Liver (tissue), 9 donors: ENCODE results near the gene KIAA0753. TPM values are rescaled to one million over a fixed set of nuclear protein-coding genes. Genes with fewer than 3 reads are reported as not detected.

ENCODE experiments used
- DNase-seq: peaks from one replicate; pipeline ENCODE4 v3.0.0-alpha.2; 2017; ENCODE audit warnings: low spot score
- H3K27ac ChIP-seq, 2 donors: one replicate each; pipeline ENCODE4 v1.7.0; 2013; ENCODE audit warnings: inconsistent platforms in 2 of 2, low read length in 2 of 2, control low read depth in 1 of 2, low read depth in 1 of 2, mild to moderate bottlenecking in 1 of 2
- H3K27me3 ChIP-seq, 4 donors: one replicate each; pipeline versions ENCODE4 v1.6.1 to v1.7.0; 2013; ENCODE audit warnings: low read length in 3 of 4, inconsistent platforms in 1 of 4, mild to moderate bottlenecking in 1 of 4, moderate library complexity in 1 of 4; ENCODE audit not compliant: control insufficient read depth in 4 of 4, insufficient read depth in 4 of 4
- H3K36me3 ChIP-seq, 4 donors: one replicate each; pipeline versions ENCODE4 v1.6.1 to v1.7.0; 2013; ENCODE audit warnings: low read length in 3 of 4, mild to moderate bottlenecking in 3 of 4, low read depth in 1 of 4, moderate library complexity in 1 of 4; ENCODE audit not compliant: control insufficient read depth in 4 of 4, insufficient read depth in 3 of 4
- H3K4me1 ChIP-seq, 4 donors: one replicate each; pipeline versions ENCODE4 v1.6.1 to v1.7.0; 2013; ENCODE audit warnings: low read length in 3 of 4, mild to moderate bottlenecking in 3 of 4, moderate library complexity in 1 of 4; ENCODE audit not compliant: control insufficient read depth in 4 of 4, insufficient read depth in 4 of 4
- H3K4me3 ChIP-seq, 3 donors: one replicate each; pipeline versions ENCODE4 v1.6.1 to v1.7.0; 2013; ENCODE audit warnings: low read length in 3 of 3, control low read depth in 1 of 3, low read depth in 1 of 3, mild to moderate bottlenecking in 1 of 3
- H3K9ac ChIP-seq, 2 donors: one replicate each; pipeline ENCODE4 v1.7.0; 2013; ENCODE audit warnings: low read length in 2 of 2, mild to moderate bottlenecking in 2 of 2, moderate library complexity in 2 of 2, control low read depth in 1 of 2, low read depth in 1 of 2
- H3K9me3 ChIP-seq, 4 donors: one replicate each; pipeline versions ENCODE4 v1.6.1 to v1.7.0; 2013; ENCODE audit warnings: low read length in 3 of 4; ENCODE audit not compliant: control insufficient read depth in 4 of 4
- CTCF ChIP-seq: fragments of 150-350 bp; IDR thresholded peaks from 2 replicates; pipeline ENCODE4 v1.5.1; 2017; ENCODE audit warnings: improper control_type of control experiment, low read depth, low read length; ENCODE audit not compliant: missing input control
- EGR1 ChIP-seq, 2 donors: IDR thresholded peaks; 2 replicates each; pipeline ENCODE4 v1.6.1; 2016 to 2018; ENCODE audit warnings: antibody characterized with exemption in 2 of 2, low read depth in 2 of 2
- FOXA1 ChIP-seq: IDR thresholded peaks from 2 replicates; pipeline ENCODE4 v1.6.1; 2016; ENCODE audit warnings: antibody characterized with exemption
- FOXA2 ChIP-seq: IDR thresholded peaks from 2 replicates; pipeline ENCODE4 v1.6.1; 2016; ENCODE audit warnings: antibody characterized with exemption
- GABPA ChIP-seq, 2 donors: IDR thresholded peaks in 1 of 2; conservative IDR thresholded peaks in 1 of 2; 2 replicates each; pipeline ENCODE4 v1.6.1; 2016; ENCODE audit warnings: antibody characterized with exemption in 2 of 2, mild to moderate bottlenecking in 1 of 2, moderate library complexity in 1 of 2
- HNF4A ChIP-seq, 2 donors: conservative IDR thresholded peaks; 2 replicates each; pipeline ENCODE4 v1.6.1; 2016; ENCODE audit warnings: antibody characterized with exemption in 2 of 2, mild to moderate bottlenecking in 2 of 2
- HNF4G ChIP-seq: IDR thresholded peaks from 2 replicates; pipeline ENCODE4 v1.6.1; 2016; ENCODE audit warnings: antibody characterized with exemption
- JUND ChIP-seq, 2 donors: IDR thresholded peaks; 2 replicates each; pipeline ENCODE4 v1.6.1; 2016; ENCODE audit warnings: antibody characterized with exemption in 2 of 2
- MAX ChIP-seq: IDR thresholded peaks from 2 replicates; pipeline ENCODE4 v1.6.1; 2016; ENCODE audit warnings: antibody characterized with exemption
- NR2F2 ChIP-seq: IDR thresholded peaks from 2 replicates; pipeline ENCODE4 v1.6.1; 2016; ENCODE audit warnings: antibody characterized with exemption
- RAD21 ChIP-seq, 2 donors: IDR thresholded peaks; 2 replicates each; pipeline ENCODE4 v1.6.1; 2016; ENCODE audit warnings: antibody characterized with exemption in 2 of 2, mild to moderate bottlenecking in 2 of 2
- RXRA ChIP-seq, 2 donors: IDR thresholded peaks; 2 replicates each; pipeline ENCODE4 v1.6.1; 2017 to 2018; ENCODE audit warnings: antibody characterized with exemption in 2 of 2, mild to moderate bottlenecking in 1 of 2
- SP1 ChIP-seq: IDR thresholded peaks from 2 replicates; pipeline ENCODE4 v1.6.1; 2018; ENCODE audit warnings: antibody characterized with exemption, mild to moderate bottlenecking
- TAF1 ChIP-seq: conservative IDR thresholded peaks from 2 replicates; pipeline ENCODE4 v1.6.1; 2016; ENCODE audit warnings: antibody characterized with exemption, mild to moderate bottlenecking
- YY1 ChIP-seq: IDR thresholded peaks from 2 replicates; pipeline ENCODE4 v1.6.1; 2016; ENCODE audit warnings: antibody characterized with exemption, mild to moderate bottlenecking
- ZBTB33 ChIP-seq: IDR thresholded peaks from 2 replicates; pipeline ENCODE4 v1.6.1; 2016; ENCODE audit warnings: antibody characterized with exemption
- WGBS: extraction: QIAGEN DNeasy Blood & Tissue Kit; methylation state at CpG from one replicate; pipeline ENCODE4 v1.1.7; 2013; 5-methylcytosine and 5-hydroxymethylcytosine counted together
- polyA plus RNA-seq, 2 donors: library from polyadenylated mRNA; stranded (reverse) in 1 of 2; unstranded in 1 of 2; fragments of 200-250 nt in 1 of 2; fragments of >200 nt in 1 of 2; fragmentation: Nextera tagmentation in 1 of 2; extraction: Ambion mirVana in 1 of 2; gene quantifications; one replicate each; pipeline versions ENCODE4 v1.2.1 to v1.2.3, GENCODE V29; 2013 to 2015
- total RNA-seq, 2 donors: library from RNA; depleted of rRNA; stranded (reverse); fragments of >200 nt; gene quantifications; one replicate each; pipeline ENCODE4 v1.2.3, GENCODE V29; 2014
- TF ChIP-seq, protein P1 (sequence below): IDR thresholded peaks from 2 replicates; pipeline ENCODE4 v1.6.1; 2016; ENCODE audit warnings: antibody characterized with exemption
- TF ChIP-seq, protein P2 (sequence below): IDR thresholded peaks from 2 replicates; pipeline ENCODE4 v1.6.1; 2016; ENCODE audit warnings: antibody characterized with exemption, mild to moderate bottlenecking
- donor health status: healthy.
- donor health status: healthy.
- donor health status: healthy.
- donor health status: healthy.
- donor health status: healthy.

Gene KIAA0753
- total and polyA plus RNA-seq, 4 donors: 2.0 to 5.9 (median 3.0) TPM

- no peaks in the 10 kb centered on the region for H3K9me3 ChIP-seq
- no peak overlapping the region for H3K27ac ChIP-seq
- H3K9ac ChIP-seq: no peak overlapping the region
- H3K27me3 ChIP-seq: no peaks in the 10 kb centered on the region
- no peak for DNase-seq
- WGBS: 91% methylated on average over 7 of the region's 7 CpGs
- no peak overlapping the region for H3K4me3 ChIP-seq
- no peaks in the 10 kb centered on the region for H3K4me1 ChIP-seq
- no peak for TF ChIP-seq CTCF
- TF ChIP-seq FOXA2: no peak
- TF ChIP-seq RXRA (IDR thresholded peaks at IDR 0.05): no peak
- no peak for TF ChIP-seq MAX
- no peak for TF ChIP-seq HNF4G
- TF ChIP-seq ZBTB33: no peak
- no peak for TF ChIP-seq RAD21 (IDR thresholded peaks at IDR 0.05)
- TF ChIP-seq HNF4A (conservative IDR thresholded peaks at IDR 0.05): no peak
- TF ChIP-seq, protein P1, sequence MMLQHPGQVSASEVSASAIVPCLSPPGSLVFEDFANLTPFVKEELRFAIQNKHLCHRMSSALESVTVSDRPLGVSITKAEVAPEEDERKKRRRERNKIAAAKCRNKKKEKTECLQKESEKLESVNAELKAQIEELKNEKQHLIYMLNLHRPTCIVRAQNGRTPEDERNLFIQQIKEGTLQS: no peak
- TF ChIP-seq GABPA (IDR thresholded peaks at IDR 0.05 in 1 of 2, conservative IDR thresholded peaks at IDR 0.05 in 1 of 2): no peak
- no peak for TF ChIP-seq YY1
- no peak for TF ChIP-seq NR2F2
- TF ChIP-seq SP1: no peak
- no peak for TF ChIP-seq JUND (IDR thresholded peaks at IDR 0.05)
- no peak for TF ChIP-seq TAF1
- TF ChIP-seq, protein P2, sequence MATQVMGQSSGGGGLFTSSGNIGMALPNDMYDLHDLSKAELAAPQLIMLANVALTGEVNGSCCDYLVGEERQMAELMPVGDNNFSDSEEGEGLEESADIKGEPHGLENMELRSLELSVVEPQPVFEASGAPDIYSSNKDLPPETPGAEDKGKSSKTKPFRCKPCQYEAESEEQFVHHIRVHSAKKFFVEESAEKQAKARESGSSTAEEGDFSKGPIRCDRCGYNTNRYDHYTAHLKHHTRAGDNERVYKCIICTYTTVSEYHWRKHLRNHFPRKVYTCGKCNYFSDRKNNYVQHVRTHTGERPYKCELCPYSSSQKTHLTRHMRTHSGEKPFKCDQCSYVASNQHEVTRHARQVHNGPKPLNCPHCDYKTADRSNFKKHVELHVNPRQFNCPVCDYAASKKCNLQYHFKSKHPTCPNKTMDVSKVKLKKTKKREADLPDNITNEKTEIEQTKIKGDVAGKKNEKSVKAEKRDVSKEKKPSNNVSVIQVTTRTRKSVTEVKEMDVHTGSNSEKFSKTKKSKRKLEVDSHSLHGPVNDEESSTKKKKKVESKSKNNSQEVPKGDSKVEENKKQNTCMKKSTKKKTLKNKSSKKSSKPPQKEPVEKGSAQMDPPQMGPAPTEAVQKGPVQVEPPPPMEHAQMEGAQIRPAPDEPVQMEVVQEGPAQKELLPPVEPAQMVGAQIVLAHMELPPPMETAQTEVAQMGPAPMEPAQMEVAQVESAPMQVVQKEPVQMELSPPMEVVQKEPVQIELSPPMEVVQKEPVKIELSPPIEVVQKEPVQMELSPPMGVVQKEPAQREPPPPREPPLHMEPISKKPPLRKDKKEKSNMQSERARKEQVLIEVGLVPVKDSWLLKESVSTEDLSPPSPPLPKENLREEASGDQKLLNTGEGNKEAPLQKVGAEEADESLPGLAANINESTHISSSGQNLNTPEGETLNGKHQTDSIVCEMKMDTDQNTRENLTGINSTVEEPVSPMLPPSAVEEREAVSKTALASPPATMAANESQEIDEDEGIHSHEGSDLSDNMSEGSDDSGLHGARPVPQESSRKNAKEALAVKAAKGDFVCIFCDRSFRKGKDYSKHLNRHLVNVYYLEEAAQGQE: no peak
- no peak for TF ChIP-seq EGR1 (IDR thresholded peaks at IDR 0.05; ENCODE audit: low read depth in 2 of 2)
- TF ChIP-seq FOXA1: no peak
- H3K36me3 ChIP-seq: peaks cover 0 to 11% (median 5%) of the 10 kb centered on the region in 4 donors
Observed at GRCh38 chr17:6576038-6576785, 64.3 kb downstream of the KIAA0753 start.
